Activated T-helper 1 cell treated with anti-CD3 and anti-CD28 coated beads, Interleukin-12 subunit alpha, Interleukin-12 subunit beta, Interleukin-2, Interleukin-4 antibody, amounts not matched to agents 30 ng/mL and 10 ng/mL and 1 ng/mL, durations not matched to agents 14 hours and 24 hours and 36 hours (primary cell): Measurements from ENCODE around the gene NXF1. TPM values are rescaled to one million over a fixed set of nuclear protein-coding genes. Genes with fewer than 3 reads are reported as not detected.
"Not testable (repeated sequence)": the region's sequence is repeated elsewhere in the genome, so short reads cannot be mapped to it uniquely, and the experiment has no call there.

Experiments
- DNase-seq: peaks from one replicate; pipeline ENCODE4 v3.0.0; 2021; ENCODE audit warnings: low spot score
- H3K27ac Mint-ChIP-seq: one replicate; pipeline ENCODE4 v1.8.0; 2021; ENCODE audit warnings: mild to moderate bottlenecking, mixed read lengths
- H3K27me3 Mint-ChIP-seq: one replicate; pipeline ENCODE4 v1.8.0; 2022; ENCODE audit warnings: mild to moderate bottlenecking, moderate library complexity, mixed read lengths; ENCODE audit not compliant: insufficient read depth
- H3K36me3 Mint-ChIP-seq: one replicate; pipeline ENCODE4 v1.8.0; 2021; ENCODE audit warnings: low read depth, mixed read lengths
- H3K4me1 Mint-ChIP-seq: one replicate; pipeline ENCODE4 v1.8.0; 2021; ENCODE audit warnings: low read depth, mixed read lengths
- H3K4me3 Mint-ChIP-seq: one replicate; pipeline ENCODE4 v1.8.0; 2021; ENCODE audit warnings: mild to moderate bottlenecking, moderate library complexity, mixed read lengths
- H3K9me3 Mint-ChIP-seq: one replicate; pipeline ENCODE4 v1.8.0; 2021; ENCODE audit warnings: mixed read lengths
- intact Hi-C: fragments of 100-400 bp; cut with micrococcal nuclease; formaldehyde crosslinking; loops from one replicate; pipeline ENCODE4 v1.15.1; 2024
- total RNA-seq: library from RNA; stranded (reverse); gene quantifications from 2 replicates; pipeline ENCODE4 v1.2.3, GENCODE V29; 2022

Gene NXF1
- total RNA-seq, 1 donor from 2014 or later: 155 TPM

DNA sequence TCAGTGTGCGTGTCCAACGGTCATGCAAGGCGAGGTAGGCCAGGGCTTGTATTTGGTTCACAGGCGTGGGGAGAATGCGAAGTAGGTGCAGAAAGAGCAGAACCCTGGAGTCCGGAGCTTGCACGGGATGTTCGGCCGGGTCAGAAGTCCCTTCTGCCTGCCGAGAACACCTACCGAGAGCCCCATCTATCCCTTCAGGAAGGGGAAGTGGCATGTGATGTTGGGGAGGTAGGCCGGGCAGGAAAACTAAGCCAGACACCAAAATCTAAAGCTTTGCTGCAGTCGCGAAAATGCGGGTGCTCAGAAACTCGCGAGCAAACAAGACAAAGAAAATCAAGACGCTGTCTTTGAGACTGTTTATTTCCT is 34.5 kb downstream of the NXF1 start:
- Mint-ChIP-seq H3K27me3 (no peaks in the 10 kb centered on the region), H3K4me1 (peaks cover 30% of the 10 kb centered on the region), H3K4me3 (peak overlapping the region; percentile 89), H3K9me3 (no peaks in the 10 kb centered on the region), H3K36me3 (peaks cover 13% of the 10 kb centered on the region), H3K27ac (peak overlapping the region; percentile 91)
- no peak for DNase-seq
- intact Hi-C loops: loop anchor here (1.0 to 5.0 kb wide), 14 partner anchors 9 to 912 kb away; partner anchors contain the start of genes GANAB, MTA2, NXF1 and POLR2G

DNA sequence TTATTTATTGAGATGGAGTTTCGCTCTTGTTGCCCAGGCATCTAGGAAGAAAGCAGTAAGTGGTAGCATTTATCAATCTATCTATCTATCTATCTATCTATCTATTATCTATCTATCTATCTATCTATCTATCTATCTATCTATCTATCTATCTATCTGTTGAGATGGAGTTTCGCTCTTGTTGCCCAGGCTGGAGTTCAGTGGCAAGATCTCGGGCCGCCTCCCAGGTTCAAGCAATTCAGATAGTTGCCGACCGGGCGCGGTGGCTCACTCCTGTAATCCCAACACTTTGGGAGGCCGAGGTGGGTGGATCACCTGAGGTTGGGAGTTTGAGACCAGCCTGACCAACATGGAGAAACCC is 44.4 kb downstream of the NXF1 start:
- H3K27me3 Mint-ChIP-seq, DNase-seq, H3K9me3 Mint-ChIP-seq, H3K36me3 Mint-ChIP-seq: not testable (repeated sequence)
- intact Hi-C loops: loop anchor here (1.0 kb wide), 8 partner anchors 8 to 95 kb away; partner anchors contain the start of genes NXF1, STX5, TAF6L and TEX54
- peak overlapping the region; percentile 94 for H3K27ac Mint-ChIP-seq
- peak overlapping the region; percentile 95 for H3K4me3 Mint-ChIP-seq
- peaks cover 18% of the 10 kb centered on the region for H3K4me1 Mint-ChIP-seq

DNA sequence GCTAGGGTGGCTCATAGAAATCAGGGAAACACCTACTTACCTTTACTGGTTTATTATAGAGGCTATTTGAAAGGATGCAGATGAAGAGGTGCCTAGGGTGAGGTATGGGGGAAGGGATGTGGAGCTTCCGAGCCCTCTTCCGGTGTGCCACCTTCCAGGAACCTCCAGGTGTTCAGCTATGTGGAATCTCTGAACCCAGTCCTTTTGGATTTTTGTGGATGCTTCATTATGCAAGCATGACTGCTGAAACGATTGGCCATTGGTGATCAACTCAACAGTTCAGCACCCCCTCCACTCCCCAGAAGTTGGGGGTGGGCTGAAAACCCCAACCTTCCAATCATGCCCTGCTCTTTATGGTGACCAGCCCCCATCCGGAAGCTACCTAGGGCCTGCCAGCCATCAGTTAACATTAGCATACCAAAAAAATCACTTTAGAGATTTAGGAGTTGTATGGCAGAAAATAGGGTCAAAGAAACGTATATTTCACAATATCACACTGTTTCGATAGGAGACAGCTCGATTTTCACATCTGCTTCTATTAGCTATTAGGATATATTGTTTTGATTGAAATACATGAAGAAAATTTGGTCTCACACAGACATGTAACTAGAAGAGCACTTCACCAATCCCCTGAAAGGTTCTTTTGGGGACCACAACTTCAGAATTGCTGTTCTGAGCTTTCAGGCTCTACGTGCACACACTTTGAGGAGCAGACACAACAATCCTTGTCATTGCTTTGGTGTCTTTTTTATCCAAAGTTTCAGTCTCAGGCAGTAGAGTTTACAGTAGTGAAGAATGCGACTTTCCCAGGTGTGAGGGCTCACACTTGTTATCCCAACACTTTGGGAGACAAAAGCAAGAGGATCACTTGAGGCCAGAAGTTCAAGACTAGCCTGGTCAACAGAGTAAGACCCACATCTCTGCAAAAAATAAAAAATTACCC is 47.1 kb downstream of the NXF1 start:
- no peaks in the 10 kb centered on the region for H3K9me3 Mint-ChIP-seq
- peaks cover 5% of the 10 kb centered on the region for H3K36me3 Mint-ChIP-seq
- intact Hi-C loops: no loop called here
- no peak overlapping the region for H3K4me3 Mint-ChIP-seq
- DNase-seq: no peak
- peaks cover 23% of the 10 kb centered on the region for H3K4me1 Mint-ChIP-seq
- no peak overlapping the region for H3K27ac Mint-ChIP-seq
- no peaks in the 10 kb centered on the region for H3K27me3 Mint-ChIP-seq

DNA sequence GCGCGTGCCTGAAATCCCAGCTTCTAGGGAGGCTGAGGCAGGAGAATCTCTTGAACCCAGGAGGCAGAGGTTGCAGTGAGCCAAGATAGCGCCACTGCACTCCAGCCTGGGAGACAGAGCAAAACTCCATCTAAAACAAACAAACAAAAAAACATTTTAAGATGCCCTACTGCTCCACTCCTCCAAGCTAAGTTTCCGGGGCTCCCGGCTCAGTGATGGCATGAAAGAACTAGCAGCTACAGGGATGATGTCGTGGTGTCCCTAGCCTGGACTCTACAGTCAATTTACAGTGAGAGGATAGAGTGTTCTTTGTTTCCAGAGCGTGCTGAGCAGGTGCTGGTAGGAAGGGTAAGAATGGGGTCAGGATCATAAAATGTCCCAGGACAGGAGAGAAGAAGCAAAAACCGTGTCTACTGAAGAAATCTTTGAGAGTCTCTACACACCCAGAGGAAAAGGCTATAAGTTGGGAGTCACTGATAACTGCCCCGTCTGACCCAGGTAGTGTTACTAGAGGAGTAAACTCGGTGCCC is 50.1 kb downstream of the NXF1 start:
- H3K4me3 Mint-ChIP-seq: peak overlapping the region; percentile 89
- no peak for DNase-seq
- intact Hi-C loops: no loop called here
- H3K36me3 Mint-ChIP-seq: peaks cover 3% of the 10 kb centered on the region
- no peaks in the 10 kb centered on the region for H3K9me3 Mint-ChIP-seq
- no peak overlapping the region for H3K27ac Mint-ChIP-seq
- peaks cover 12% of the 10 kb centered on the region for H3K4me1 Mint-ChIP-seq
- H3K27me3 Mint-ChIP-seq: no peaks in the 10 kb centered on the region

DNA sequence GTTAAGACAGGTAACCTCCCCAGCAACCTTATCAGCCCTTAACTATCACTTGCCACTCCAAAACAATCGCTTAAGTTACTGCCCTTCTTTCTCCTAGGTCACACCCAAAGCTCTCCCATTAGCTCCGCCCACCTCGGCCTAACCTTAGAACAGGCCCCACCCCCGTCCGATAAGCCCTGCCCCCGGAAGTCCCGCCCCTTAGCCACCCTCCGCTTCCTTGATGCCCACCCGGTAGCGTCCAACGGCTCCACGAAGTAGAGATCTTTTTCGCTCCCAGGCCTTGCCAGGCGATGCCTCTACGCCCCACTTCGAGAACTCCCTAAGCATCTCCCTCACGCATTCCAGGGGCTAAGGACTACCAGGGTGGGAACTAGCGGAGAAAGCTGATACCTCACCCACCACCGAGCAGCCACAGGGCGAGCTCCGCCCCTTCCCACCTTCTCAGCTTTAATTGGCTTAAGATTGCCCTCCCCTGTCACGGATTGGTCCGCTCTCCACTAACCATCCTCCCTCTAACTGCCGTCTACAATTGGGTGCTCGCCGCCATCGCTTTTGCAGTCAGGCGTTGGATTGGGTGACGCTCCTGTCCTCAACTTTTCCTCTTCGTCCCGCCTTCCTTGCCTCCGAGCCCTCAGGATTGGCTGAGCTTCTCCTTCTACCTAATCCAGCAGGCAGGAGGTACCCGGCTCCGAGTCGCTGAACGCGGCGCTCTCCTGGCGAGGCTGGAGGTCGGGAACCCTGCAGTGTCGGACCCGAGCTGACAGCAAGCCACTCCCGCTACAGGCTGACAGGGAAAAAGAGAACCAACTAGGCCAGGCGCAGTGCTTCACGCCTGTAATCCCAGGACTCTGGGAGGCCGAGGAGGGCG is 51.3 kb downstream of the NXF1 start, which contains the start of gene ZBTB3:
Gene ZBTB3 (minus strand): TSS at position 425 of the 868 bp plus-strand sequence. CDS start 496 bp downstream, outside the sequence.
- Mint-ChIP-seq H3K4me1 (peaks cover 12% of the 10 kb centered on the region), H3K36me3 (peaks cover 6% of the 10 kb centered on the region), H3K9me3 (no peaks in the 10 kb centered on the region), H3K27me3 (no peaks in the 10 kb centered on the region), H3K4me3 (peak within 1 kb of the TSS; percentile 89), H3K27ac (peak within 1 kb of the TSS; percentile 91)
- intact Hi-C loops: loop anchor here (1.0 to 5.0 kb wide), 10 partner anchors 7 to 142 kb away; partner anchors contain the start of genes EML3, GANAB, POLR2G and ROM1
- peak; percentile 95 for DNase-seq

DNA sequence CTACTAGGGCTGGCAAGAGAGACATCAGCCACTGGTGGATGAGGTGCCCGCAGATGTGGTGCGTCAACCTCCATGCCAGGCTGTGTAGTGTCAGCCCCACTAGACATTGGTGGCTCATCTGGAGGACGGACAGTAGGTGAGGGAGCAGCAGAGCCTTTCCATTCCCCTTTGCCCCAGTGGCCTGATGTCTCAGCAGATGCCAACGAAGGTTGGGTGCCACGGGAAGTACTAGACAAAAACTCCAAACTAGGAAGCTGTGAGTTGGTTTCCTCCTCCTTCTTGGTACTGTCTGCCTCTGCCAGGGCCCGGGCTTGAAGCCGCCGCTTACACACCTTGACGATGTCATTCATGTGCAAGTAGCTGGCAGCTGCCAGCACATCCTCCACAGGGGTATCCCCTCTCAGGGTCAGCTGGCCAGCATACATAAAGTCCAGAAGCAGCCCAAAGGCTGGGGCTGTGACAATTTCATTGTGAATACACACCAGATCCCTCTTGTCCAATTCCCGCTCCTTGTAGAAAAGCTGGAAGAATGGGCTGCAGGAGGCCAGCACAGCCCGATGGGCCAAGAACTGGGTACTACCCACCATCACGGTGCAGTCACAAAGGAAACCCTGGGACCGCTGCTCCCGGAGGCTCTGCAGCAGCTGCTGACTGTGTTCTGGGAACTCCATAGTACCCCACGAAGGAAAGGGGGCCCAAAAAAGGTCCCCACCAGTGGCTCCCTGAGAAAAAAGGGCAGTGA is 52.1 kb downstream of the NXF1 start:
- H3K4me1 Mint-ChIP-seq: peaks cover 12% of the 10 kb centered on the region
- peak overlapping the region; percentile 91 for H3K27ac Mint-ChIP-seq
- intact Hi-C loops: loop anchor here (1.0 to 5.0 kb wide), 6 partner anchors 8 to 141 kb away; partner anchors contain the start of genes EML3, GANAB, POLR2G and ROM1
- no peak for DNase-seq
- peaks cover 8% of the 10 kb centered on the region for H3K36me3 Mint-ChIP-seq
- no peaks in the 10 kb centered on the region for H3K27me3 Mint-ChIP-seq
- H3K4me3 Mint-ChIP-seq: peak overlapping the region; percentile 89
- no peaks in the 10 kb centered on the region for H3K9me3 Mint-ChIP-seq

DNA sequence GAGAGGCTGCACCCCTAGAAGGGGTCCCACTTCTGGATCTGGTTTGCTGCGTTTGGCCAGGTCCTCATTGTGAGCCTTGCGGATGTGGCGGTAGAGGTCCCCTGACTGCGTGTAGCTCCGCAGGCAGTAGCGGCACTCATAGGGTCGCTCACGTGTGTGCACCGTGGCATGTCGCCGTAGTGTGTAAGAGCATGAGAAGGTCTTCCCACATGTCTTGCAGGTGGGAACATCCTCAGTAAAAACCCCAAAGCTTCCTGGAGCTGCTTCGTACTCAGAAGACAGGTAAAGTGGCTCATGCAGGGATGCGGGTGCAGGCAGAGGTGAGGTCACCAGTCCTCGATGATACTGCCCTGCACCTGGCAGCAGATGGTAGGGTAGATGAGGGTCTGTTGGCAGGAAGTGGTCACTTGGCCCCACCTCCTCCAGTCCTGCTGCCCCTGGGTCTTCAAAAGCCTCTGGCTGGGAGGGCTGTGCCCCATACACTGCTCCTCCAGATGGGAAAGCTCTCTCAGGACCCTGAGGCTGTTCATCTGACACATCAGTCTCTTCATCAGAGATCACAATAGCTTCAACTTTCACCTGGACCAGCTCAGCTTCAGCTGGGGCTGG is 53.0 kb downstream of the NXF1 start:
- no peaks in the 10 kb centered on the region for H3K9me3 Mint-ChIP-seq
- DNase-seq: no peak
- no peaks in the 10 kb centered on the region for H3K27me3 Mint-ChIP-seq
- H3K4me3 Mint-ChIP-seq: peak overlapping the region; percentile 5
- peaks cover 12% of the 10 kb centered on the region for H3K4me1 Mint-ChIP-seq
- H3K27ac Mint-ChIP-seq: no peak overlapping the region
- H3K36me3 Mint-ChIP-seq: peaks cover 8% of the 10 kb centered on the region
- intact Hi-C loops: loop anchor here (5.0 kb wide), 1 partner anchor 140 kb away; the partner anchor contains the start of genes EML3 and ROM1

DNA sequence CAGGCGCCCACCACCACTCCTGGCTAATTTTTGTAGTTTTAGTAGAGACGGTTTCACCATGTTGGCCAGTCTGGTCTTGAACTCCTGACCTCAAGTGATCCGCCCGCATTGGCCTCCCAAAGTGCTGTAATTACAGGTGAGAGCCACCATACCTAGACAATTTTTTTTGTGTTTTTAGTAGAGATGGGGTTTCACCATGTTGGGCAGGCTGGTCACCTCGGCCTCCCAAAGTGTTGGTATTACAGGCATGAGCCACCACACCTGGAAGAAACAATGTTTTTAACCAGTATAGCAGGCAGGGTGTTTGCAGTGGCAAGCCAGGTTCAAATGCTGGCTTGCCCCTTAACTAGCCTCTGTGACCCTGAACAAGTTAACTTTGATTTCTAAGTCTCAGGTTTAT is 55.3 kb downstream of the NXF1 start:
- not testable (repeated sequence) for H3K27ac Mint-ChIP-seq, H3K27me3 Mint-ChIP-seq, DNase-seq, H3K4me3 Mint-ChIP-seq, H3K36me3 Mint-ChIP-seq, H3K9me3 Mint-ChIP-seq
- peaks cover 12% of the 10 kb centered on the region for H3K4me1 Mint-ChIP-seq
- intact Hi-C loops: loop anchor here (5.0 kb wide), 1 partner anchor 138 kb away; the partner anchor contains the start of genes EML3 and ROM1

DNA sequence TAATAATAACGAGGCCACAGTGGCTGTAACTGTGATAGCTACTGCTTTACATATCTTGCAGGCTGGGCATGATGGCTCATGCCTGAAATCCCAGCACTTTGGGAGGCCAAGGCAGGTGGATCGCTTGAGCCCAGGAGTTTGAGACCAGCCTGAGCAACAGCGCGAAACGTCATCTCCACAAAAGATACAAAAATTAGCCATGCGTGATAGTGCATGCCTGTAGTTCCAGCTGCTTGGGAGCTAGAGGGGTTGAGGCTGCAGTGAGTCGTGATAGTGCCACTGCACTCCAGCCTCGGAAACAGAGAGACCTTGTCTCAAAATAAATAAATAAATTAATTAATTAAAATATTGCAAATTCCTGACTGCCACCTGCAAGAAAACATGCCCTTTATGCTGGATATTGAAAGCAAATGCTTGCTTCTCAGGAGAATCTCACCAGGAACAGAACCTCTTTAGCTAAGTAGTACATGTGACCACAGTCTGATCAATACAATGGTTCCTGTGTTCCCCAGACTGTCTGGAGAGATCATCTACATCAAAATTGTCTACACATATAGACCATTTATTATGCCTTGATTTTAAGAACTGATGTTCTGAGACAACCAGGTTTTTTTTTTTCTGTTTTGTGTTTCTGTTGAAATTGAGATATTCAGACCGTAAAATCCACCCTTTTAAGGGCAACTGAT is 57.6 kb downstream of the NXF1 start:
- intact Hi-C loops: no loop called here
- no peaks in the 10 kb centered on the region for H3K27me3 Mint-ChIP-seq
- no peaks in the 10 kb centered on the region for H3K9me3 Mint-ChIP-seq
- H3K27ac Mint-ChIP-seq: no peak overlapping the region
- no peak for DNase-seq
- H3K36me3 Mint-ChIP-seq: peaks cover 8% of the 10 kb centered on the region
- no peak overlapping the region for H3K4me3 Mint-ChIP-seq
- peaks cover 2% of the 10 kb centered on the region for H3K4me1 Mint-ChIP-seq
